K562 (cell line): ENCODE data around the gene ITGAX. TPM values are rescaled to one million over a fixed set of nuclear protein-coding genes. Genes with fewer than 3 reads are reported as not detected.
A peak's percentile ranks its signal among the peaks of the same experiment; 100 is the strongest.

Source experiments
- E4F1 ChIP-seq: fragments of 250-450 bp; sonication (Bioruptor Pico); IDR thresholded peaks from 2 replicates; pipeline ENCODE4 v1.5.0; 2021; ENCODE audit warnings: mild to moderate bottlenecking, borderline replicate concordance
- MAFK ChIP-seq: IDR thresholded peaks from 2 replicates; pipeline ENCODE4 v1.6.1; 2011; ENCODE audit warnings: low read length, improper control_type of control experiment
- NFE2 ChIP-seq: IDR thresholded peaks from 2 replicates; pipeline ENCODE4 v1.6.1; 2014; ENCODE audit warnings: antibody characterized with exemption, low read depth
- NFRKB ChIP-seq: fragments of 450-650 bp; IDR thresholded peaks from 2 replicates; pipeline ENCODE4 v1.6.1; 2016; ENCODE audit warnings: low read depth
- PHTF2 ChIP-seq: fragments of 250-450 bp; sonication (Bioruptor Pico); IDR thresholded peaks from 2 replicates; pipeline ENCODE4 v1.5.0; 2021; ENCODE audit warnings: mild to moderate bottlenecking
- TRIM25 ChIP-seq: fragments of 450-650 bp; IDR thresholded peaks from 2 replicates; pipeline ENCODE4 v1.7.0; 2016; ENCODE audit warnings: borderline replicate concordance
- polyA plus RNA-seq, 8 experiments: library from polyadenylated mRNA; depleted of rRNA in 4 of 8; stranded (reverse) in 5 of 8; unstranded in 3 of 8; fragments of >200 nt; fragmentation: Nextera tagmentation in 2 of 8; fragmentation: Illumina TruSeq in 1 of 8; extraction: Ambion mirVana in 2 of 8; extraction: Trizol in 1 of 8; gene quantifications; 2 replicates each; pipeline versions ENCODE4 v1.2.1 to v1.2.3, GENCODE V29; 2011 to 2014; ENCODE audit warnings: inconsistent platforms in 1 of 8, missing spikeins in 1 of 8
- total RNA-seq, 7 experiments: library from RNA; depleted of rRNA in 6 of 7; stranded (reverse); fragments of >200 nt in 6 of 7; fragmentation: Illumina TruSeq in 2 of 7; extraction: Trizol in 2 of 7; gene quantifications; 2 replicates each; pipeline versions ENCODE4 v1.2.1 to v1.2.3, GENCODE V29; 2011 to 2021; ENCODE audit warnings: low replicate concordance in 1 of 7
- TF ChIP-seq, protein P1 (sequence below): IDR thresholded peaks from 3 replicates; pipeline ENCODE4 v1.6.1; 2011; ENCODE audit warnings: borderline replicate concordance, mild to moderate bottlenecking, moderate library complexity; ENCODE audit not compliant: insufficient read length; ENCODE audit errors: extremely low read depth

The ITGAX gene
- total and polyA plus RNA-seq, 9 of the 15 experiments (the other 6 are each of a cell fraction or from before 2014, with no cell fraction given): 0.03 to 0.58 (median 0.14) TPM

- TF ChIP-seq, protein P1, sequence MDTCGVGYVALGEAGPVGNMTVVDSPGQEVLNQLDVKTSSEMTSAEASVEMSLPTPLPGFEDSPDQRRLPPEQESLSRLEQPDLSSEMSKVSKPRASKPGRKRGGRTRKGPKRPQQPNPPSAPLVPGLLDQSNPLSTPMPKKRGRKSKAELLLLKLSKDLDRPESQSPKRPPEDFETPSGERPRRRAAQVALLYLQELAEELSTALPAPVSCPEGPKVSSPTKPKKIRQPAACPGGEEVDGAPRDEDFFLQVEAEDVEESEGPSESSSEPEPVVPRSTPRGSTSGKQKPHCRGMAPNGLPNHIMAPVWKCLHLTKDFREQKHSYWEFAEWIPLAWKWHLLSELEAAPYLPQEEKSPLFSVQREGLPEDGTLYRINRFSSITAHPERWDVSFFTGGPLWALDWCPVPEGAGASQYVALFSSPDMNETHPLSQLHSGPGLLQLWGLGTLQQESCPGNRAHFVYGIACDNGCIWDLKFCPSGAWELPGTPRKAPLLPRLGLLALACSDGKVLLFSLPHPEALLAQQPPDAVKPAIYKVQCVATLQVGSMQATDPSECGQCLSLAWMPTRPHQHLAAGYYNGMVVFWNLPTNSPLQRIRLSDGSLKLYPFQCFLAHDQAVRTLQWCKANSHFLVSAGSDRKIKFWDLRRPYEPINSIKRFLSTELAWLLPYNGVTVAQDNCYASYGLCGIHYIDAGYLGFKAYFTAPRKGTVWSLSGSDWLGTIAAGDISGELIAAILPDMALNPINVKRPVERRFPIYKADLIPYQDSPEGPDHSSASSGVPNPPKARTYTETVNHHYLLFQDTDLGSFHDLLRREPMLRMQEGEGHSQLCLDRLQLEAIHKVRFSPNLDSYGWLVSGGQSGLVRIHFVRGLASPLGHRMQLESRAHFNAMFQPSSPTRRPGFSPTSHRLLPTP: no peak
- TF ChIP-seq E4F1: no peak
- TF ChIP-seq TRIM25: no peak
- peak; percentile 78 for TF ChIP-seq MAFK
- TF ChIP-seq NFE2: no peak
- no peak for TF ChIP-seq NFRKB
- TF ChIP-seq PHTF2 (CRISPR knock-in tag): no peak
Measured at GRCh38 chr16:31390504-31391041, 35.6 kb downstream of the ITGAX start (continued).
